ENCODE measurements around the gene KLF18. TPM values are rescaled to one million over a fixed set of nuclear protein-coding genes. Genes with fewer than 3 reads are reported as not detected.

Gene KLF18
- total RNA-seq, 1 donor from 2014 or later: not detected

DNA sequence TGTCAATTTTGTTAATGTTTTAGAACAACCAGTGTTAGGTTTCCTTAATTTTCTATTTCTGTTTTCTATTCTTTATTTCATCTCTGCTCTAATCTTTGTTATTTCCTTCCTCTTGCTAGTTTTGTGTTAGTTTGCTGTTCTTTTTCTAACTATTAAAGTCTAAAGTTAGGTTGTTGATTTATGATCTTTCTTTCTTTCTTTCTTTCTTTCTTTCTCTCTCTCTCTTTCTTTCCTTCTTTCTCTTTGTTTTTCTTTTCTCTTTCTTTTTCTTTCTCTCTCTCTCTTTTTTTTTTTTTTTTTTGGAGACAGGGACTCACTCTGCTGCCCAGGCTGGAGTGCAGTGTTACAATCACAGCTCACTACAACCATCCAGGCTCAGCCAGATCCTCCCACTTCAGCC lies 17.4 kb upstream of the KLF18 start:
- H3K4me1 Mint-ChIP-seq (ENCODE audit: unreplicated experiment): peaks cover 4% of the 10 kb centered on the region

DNA sequence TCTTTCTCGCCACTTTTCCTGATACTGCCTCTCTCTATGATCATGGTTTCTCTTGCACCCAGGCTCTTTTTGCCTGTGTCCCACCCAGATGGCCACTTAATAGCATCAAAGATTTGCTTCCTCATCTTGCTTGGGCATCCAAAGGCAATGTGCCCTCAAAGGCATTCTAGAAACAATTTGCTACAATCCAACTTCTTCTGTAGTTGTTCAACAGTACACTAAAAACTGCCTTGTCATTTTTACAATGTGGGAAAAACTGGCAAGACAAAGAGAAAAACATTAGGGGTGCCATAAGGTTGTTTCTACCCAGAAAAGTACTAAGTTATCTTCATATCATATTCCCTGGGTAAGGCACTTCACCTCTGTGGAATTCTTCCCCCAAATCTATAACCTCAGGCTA lies 16.5 kb upstream of the KLF18 start:
- Mint-ChIP-seq H3K27me3 (ENCODE audit: unreplicated experiment) (peaks cover 14% of the 10 kb centered on the region), H3K27ac (ENCODE audit: unreplicated experiment) (no peak overlapping the region), H3K4me1 (ENCODE audit: unreplicated experiment) (peaks cover 10% of the 10 kb centered on the region), H3K9me3 (ENCODE audit: unreplicated experiment) (no peaks in the 10 kb centered on the region), H3K36me3 (ENCODE audit: unreplicated experiment) (no peaks in the 10 kb centered on the region), H3K4me3 (ENCODE audit: unreplicated experiment) (no peak overlapping the region)
- TF ChIP-seq, protein P1, sequence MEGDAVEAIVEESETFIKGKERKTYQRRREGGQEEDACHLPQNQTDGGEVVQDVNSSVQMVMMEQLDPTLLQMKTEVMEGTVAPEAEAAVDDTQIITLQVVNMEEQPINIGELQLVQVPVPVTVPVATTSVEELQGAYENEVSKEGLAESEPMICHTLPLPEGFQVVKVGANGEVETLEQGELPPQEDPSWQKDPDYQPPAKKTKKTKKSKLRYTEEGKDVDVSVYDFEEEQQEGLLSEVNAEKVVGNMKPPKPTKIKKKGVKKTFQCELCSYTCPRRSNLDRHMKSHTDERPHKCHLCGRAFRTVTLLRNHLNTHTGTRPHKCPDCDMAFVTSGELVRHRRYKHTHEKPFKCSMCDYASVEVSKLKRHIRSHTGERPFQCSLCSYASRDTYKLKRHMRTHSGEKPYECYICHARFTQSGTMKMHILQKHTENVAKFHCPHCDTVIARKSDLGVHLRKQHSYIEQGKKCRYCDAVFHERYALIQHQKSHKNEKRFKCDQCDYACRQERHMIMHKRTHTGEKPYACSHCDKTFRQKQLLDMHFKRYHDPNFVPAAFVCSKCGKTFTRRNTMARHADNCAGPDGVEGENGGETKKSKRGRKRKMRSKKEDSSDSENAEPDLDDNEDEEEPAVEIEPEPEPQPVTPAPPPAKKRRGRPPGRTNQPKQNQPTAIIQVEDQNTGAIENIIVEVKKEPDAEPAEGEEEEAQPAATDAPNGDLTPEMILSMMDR (IDR thresholded peaks at IDR 0.05): no peak
- no peak for DNase-seq (ENCODE audit: extremely low spot score, unreplicated experiment)

More for the DNA sequence above, 17.4 kb upstream of the KLF18 start:
- Mint-ChIP-seq H3K9me3 (ENCODE audit: unreplicated experiment) (no peaks in the 10 kb centered on the region), H3K4me3 (ENCODE audit: unreplicated experiment) (no peak overlapping the region), H3K36me3 (ENCODE audit: unreplicated experiment) (no peaks in the 10 kb centered on the region), H3K27ac (ENCODE audit: unreplicated experiment) (no peak overlapping the region), H3K27me3 (ENCODE audit: unreplicated experiment) (peaks cover 21% of the 10 kb centered on the region)
- TF ChIP-seq, protein P1 (IDR thresholded peaks at IDR 0.05): no peak
- no peak for DNase-seq (ENCODE audit: extremely low spot score, unreplicated experiment)

DNA sequence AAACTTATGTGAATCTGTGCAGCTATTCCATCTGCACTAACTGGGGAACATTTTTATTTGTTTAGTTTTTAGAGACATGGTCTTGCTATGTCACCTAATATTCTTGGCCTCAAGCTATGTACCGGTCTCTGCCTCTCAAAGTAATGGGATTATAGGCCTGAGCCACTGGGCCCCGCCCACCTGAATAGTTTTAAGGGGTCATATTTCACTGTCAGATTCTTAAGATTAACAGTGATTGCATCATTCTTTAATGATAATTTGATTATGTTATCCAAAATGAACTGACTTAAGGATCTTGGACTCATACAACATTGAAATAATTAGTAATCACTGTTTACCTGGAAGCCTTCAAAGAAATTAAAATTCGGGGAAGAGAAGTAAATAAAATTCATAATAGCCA lies 12.6 kb upstream of the KLF18 start:
- DNase-seq (ENCODE audit: extremely low spot score, unreplicated experiment): peak; percentile 53
- H3K27me3 Mint-ChIP-seq (ENCODE audit: unreplicated experiment): peaks cover 31% of the 10 kb centered on the region
- no peaks in the 10 kb centered on the region for H3K9me3 Mint-ChIP-seq (ENCODE audit: unreplicated experiment)
- H3K27ac Mint-ChIP-seq (ENCODE audit: unreplicated experiment): peak overlapping the region; percentile 39
- no peak overlapping the region for H3K4me3 Mint-ChIP-seq (ENCODE audit: unreplicated experiment)
- no peaks in the 10 kb centered on the region for H3K36me3 Mint-ChIP-seq (ENCODE audit: unreplicated experiment)
- TF ChIP-seq, protein P1 (IDR thresholded peaks at IDR 0.05): no peak
- H3K4me1 Mint-ChIP-seq (ENCODE audit: unreplicated experiment): peaks cover 10% of the 10 kb centered on the region

DNA sequence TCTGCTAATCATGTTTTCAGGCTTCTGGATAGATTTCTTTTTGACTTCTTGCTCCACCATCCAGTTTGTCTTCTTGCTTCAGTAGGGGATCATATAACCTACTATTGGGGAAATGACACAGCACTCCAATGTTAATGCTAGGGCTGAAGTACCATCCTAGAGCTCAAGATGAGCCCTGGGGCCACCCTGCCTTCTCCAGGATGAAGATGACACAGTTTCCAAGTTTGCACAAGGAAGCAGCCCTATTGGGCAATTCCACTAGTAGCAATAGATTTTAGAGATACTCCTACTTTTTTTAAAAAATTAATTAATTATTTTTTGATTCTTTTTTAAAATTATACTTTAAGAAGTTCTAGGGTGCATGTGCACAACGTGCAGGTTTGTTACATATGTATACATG lies 11.3 kb upstream of the KLF18 start:
- no peak overlapping the region for H3K4me3 Mint-ChIP-seq (ENCODE audit: unreplicated experiment)
- H3K27ac Mint-ChIP-seq (ENCODE audit: unreplicated experiment): no peak overlapping the region
- TF ChIP-seq, protein P1 (IDR thresholded peaks at IDR 0.05): no peak
- H3K4me1 Mint-ChIP-seq (ENCODE audit: unreplicated experiment): peaks cover 10% of the 10 kb centered on the region
- DNase-seq (ENCODE audit: extremely low spot score, unreplicated experiment): no peak
- no peaks in the 10 kb centered on the region for H3K9me3 Mint-ChIP-seq (ENCODE audit: unreplicated experiment)
- H3K36me3 Mint-ChIP-seq (ENCODE audit: unreplicated experiment): no peaks in the 10 kb centered on the region
- H3K27me3 Mint-ChIP-seq (ENCODE audit: unreplicated experiment): peaks cover 28% of the 10 kb centered on the region

DNA sequence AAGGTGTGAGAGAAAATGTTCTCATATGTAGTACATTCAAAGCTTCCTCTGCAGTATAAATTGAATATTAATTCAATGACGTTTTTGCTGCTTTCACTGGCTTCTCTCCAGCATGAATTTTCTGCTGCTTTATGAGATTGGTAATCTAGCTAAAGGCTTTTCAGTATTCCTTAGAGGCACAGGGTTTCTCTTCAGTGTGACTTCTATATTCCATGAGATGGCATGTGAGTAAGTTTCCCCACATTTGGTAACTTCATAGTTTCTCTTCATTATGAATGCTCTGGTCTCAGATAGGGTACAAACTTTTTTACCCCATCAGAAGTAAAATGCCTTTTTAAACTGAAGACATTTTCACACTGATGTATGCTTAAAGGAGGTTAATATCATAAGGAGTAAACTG lies 10.4 kb upstream of the KLF18 start:
- TF ChIP-seq, protein P1 (IDR thresholded peaks at IDR 0.05): no peak
- no peak overlapping the region for H3K4me3 Mint-ChIP-seq (ENCODE audit: unreplicated experiment)
- no peaks in the 10 kb centered on the region for H3K9me3 Mint-ChIP-seq (ENCODE audit: unreplicated experiment)
- DNase-seq (ENCODE audit: extremely low spot score, unreplicated experiment): no peak
- H3K4me1 Mint-ChIP-seq (ENCODE audit: unreplicated experiment): peaks cover 10% of the 10 kb centered on the region
- H3K27me3 Mint-ChIP-seq (ENCODE audit: unreplicated experiment): peaks cover 28% of the 10 kb centered on the region
- no peak overlapping the region for H3K27ac Mint-ChIP-seq (ENCODE audit: unreplicated experiment)
- H3K36me3 Mint-ChIP-seq (ENCODE audit: unreplicated experiment): no peaks in the 10 kb centered on the region
